ENCODE measurements around the gene ZNF385A. TPM values are rescaled to one million over a fixed set of nuclear protein-coding genes. Genes with fewer than 3 reads are reported as not detected.
A peak's percentile ranks its signal among the peaks of the same experiment; 100 is the strongest.

Gene ZNF385A
- total and polyA plus RNA-seq, 9 of the 15 experiments (the other 6 are each of a cell fraction or from before 2014, with no cell fraction given) = 1.0 to 111 (median 7.7) TPM

DNA sequence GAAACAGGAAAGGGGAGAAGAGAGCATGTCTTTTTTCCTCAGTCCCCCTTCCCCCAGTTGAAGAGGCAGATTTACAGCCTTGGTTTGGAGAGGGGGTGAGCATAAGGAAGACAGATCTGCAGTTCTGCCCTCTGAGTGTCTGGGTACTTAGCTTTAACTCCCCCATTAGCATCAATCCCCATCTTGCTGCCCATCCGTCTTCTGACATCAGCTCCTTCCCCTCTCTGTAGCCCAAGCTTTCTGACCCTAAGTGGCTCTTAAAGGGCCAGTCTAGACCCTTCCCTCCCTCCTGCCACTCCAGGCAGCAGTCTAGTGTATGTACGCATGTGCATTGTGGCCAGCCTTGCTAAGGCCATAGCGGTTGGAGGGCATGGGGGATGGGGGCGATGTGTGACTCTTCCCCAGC, 27.6 kb downstream of the ZNF385A start (continued):
- TF ChIP-seq, protein P1, sequence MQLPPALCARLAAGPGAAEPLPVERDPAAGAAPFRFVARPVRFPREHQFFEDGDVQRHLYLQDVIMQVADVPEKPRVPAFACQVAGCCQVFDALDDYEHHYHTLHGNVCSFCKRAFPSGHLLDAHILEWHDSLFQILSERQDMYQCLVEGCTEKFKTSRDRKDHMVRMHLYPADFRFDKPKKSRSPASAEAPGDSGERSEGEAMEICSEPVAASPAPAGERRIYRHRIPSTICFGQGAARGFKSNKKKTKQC (CRISPR knock-in tag; IDR thresholded peaks at IDR 0.05) = no peak
- TF ChIP-seq PTBP1 (IDR thresholded peaks at IDR 0.05; ENCODE audit: low read depth, low read length) (no peak), CAMTA2 (CRISPR knock-in tag; conservative IDR thresholded peaks at IDR 0.05) (no peak), ZNF586 (CRISPR knock-in tag; conservative IDR thresholded peaks at IDR 0.05) (no peak), SPI1 (IDR thresholded peaks at IDR 0.05; ENCODE audit: borderline replicate concordance, low read depth, low read length) (no peak), CHD4 (IDR thresholded peaks at IDR 0.05; ENCODE audit: insufficient read depth, insufficient replicate concordance, low read depth, low read length, poor library complexity, severe bottlenecking) (no peak), ZC3H4 (CRISPR knock-in tag; IDR thresholded peaks at IDR 0.05; ENCODE audit: borderline replicate concordance) (no peak), ZNF239 (CRISPR knock-in tag; IDR thresholded peaks at IDR 0.05) (no peak), MEIS2 (IDR thresholded peaks at IDR 0.05; ENCODE audit: partially characterized antibody) (peak; percentile 46), CBFA2T3 (IDR thresholded peaks at IDR 0.05) (no peak), JUN (IDR thresholded peaks at IDR 0.05; ENCODE audit: borderline replicate concordance, low read depth, low read length) (no peak), JUN (CRISPR knock-in tag; IDR thresholded peaks at IDR 0.05; ENCODE audit: borderline replicate concordance) (no peak), HNRNPK (IDR thresholded peaks at IDR 0.05; ENCODE audit: low read depth, low read length, poor library complexity, severe bottlenecking) (no peak), POLR2AphosphoS2 (IDR thresholded peaks at IDR 0.05; ENCODE audit: low read length) (no peak), ZNF217 (CRISPR knock-in tag; IDR thresholded peaks at IDR 0.05) (no peak)
- TF ChIP-seq, protein P2, sequence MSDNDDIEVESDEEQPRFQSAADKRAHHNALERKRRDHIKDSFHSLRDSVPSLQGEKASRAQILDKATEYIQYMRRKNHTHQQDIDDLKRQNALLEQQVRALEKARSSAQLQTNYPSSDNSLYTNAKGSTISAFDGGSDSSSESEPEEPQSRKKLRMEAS (CRISPR knock-in tag; IDR thresholded peaks at IDR 0.05) = no peak
- TF ChIP-seq, protein P3, sequence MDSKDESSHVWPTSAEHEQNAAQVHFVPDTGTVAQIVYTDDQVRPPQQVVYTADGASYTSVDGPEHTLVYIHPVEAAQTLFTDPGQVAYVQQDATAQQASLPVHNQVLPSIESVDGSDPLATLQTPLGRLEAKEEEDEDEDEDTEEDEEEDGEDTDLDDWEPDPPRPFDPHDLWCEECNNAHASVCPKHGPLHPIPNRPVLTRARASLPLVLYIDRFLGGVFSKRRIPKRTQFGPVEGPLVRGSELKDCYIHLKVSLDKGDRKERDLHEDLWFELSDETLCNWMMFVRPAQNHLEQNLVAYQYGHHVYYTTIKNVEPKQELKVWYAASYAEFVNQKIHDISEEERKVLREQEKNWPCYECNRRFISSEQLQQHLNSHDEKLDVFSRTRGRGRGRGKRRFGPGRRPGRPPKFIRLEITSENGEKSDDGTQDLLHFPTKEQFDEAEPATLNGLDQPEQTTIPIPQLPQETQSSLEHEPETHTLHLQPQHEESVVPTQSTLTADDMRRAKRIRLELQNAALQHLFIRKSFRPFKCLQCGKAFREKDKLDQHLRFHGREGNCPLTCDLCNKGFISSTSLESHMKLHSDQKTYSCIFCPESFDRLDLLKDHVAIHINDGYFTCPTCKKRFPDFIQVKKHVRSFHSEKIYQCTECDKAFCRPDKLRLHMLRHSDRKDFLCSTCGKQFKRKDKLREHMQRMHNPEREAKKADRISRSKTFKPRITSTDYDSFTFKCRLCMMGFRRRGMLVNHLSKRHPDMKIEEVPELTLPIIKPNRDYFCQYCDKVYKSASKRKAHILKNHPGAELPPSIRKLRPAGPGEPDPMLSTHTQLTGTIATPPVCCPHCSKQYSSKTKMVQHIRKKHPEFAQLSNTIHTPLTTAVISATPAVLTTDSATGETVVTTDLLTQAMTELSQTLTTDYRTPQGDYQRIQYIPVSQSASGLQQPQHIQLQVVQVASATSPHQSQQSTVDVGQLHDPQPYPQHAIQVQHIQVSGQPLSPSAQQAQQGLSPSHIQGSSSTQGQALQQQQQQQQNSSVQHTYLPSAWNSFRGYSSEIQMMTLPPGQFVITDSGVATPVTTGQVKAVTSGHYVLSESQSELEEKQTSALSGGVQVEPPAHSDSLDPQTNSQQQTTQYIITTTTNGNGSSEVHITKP (IDR thresholded peaks at IDR 0.05; ENCODE audit: partially characterized antibody) = peak; percentile 94
- TF ChIP-seq, protein P4, sequence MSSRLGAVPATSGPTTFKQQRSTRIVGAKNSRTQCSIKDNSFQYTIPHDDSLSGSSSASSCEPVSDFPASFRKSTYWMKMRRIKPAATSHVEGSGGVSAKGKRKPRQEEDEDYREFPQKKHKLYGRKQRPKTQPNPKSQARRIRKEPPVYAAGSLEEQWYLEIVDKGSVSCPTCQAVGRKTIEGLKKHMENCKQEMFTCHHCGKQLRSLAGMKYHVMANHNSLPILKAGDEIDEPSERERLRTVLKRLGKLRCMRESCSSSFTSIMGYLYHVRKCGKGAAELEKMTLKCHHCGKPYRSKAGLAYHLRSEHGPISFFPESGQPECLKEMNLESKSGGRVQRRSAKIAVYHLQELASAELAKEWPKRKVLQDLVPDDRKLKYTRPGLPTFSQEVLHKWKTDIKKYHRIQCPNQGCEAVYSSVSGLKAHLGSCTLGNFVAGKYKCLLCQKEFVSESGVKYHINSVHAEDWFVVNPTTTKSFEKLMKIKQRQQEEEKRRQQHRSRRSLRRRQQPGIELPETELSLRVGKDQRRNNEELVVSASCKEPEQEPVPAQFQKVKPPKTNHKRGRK (tag; IDR thresholded peaks at IDR 0.05) = no peak
- TF ChIP-seq, protein P5, sequence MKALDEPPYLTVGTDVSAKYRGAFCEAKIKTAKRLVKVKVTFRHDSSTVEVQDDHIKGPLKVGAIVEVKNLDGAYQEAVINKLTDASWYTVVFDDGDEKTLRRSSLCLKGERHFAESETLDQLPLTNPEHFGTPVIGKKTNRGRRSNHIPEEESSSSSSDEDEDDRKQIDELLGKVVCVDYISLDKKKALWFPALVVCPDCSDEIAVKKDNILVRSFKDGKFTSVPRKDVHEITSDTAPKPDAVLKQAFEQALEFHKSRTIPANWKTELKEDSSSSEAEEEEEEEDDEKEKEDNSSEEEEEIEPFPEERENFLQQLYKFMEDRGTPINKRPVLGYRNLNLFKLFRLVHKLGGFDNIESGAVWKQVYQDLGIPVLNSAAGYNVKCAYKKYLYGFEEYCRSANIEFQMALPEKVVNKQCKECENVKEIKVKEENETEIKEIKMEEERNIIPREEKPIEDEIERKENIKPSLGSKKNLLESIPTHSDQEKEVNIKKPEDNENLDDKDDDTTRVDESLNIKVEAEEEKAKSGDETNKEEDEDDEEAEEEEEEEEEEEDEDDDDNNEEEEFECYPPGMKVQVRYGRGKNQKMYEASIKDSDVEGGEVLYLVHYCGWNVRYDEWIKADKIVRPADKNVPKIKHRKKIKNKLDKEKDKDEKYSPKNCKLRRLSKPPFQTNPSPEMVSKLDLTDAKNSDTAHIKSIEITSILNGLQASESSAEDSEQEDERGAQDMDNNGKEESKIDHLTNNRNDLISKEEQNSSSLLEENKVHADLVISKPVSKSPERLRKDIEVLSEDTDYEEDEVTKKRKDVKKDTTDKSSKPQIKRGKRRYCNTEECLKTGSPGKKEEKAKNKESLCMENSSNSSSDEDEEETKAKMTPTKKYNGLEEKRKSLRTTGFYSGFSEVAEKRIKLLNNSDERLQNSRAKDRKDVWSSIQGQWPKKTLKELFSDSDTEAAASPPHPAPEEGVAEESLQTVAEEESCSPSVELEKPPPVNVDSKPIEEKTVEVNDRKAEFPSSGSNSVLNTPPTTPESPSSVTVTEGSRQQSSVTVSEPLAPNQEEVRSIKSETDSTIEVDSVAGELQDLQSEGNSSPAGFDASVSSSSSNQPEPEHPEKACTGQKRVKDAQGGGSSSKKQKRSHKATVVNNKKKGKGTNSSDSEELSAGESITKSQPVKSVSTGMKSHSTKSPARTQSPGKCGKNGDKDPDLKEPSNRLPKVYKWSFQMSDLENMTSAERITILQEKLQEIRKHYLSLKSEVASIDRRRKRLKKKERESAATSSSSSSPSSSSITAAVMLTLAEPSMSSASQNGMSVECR (CRISPR knock-in tag; IDR thresholded peaks at IDR 0.05) = no peak
